C4-2B (cell line): Measurements from ENCODE around the gene CACNA1B.

Source experiments
- H3K27ac ChIP-seq: fragments of 450-650 bp; 2 replicates; pipeline ENCODE4 v1.5.1; 2017
- CTCF ChIP-seq: fragments of 450-650 bp; conservative IDR thresholded peaks from 2 replicates; pipeline ENCODE4 v1.5.1; 2017; ENCODE audit warnings: mild to moderate bottlenecking
- ZFX ChIP-seq: fragments of 450-650 bp; IDR thresholded peaks from 2 replicates; pipeline ENCODE4 v1.6.1; 2017

CACNA1B gene

DNA sequence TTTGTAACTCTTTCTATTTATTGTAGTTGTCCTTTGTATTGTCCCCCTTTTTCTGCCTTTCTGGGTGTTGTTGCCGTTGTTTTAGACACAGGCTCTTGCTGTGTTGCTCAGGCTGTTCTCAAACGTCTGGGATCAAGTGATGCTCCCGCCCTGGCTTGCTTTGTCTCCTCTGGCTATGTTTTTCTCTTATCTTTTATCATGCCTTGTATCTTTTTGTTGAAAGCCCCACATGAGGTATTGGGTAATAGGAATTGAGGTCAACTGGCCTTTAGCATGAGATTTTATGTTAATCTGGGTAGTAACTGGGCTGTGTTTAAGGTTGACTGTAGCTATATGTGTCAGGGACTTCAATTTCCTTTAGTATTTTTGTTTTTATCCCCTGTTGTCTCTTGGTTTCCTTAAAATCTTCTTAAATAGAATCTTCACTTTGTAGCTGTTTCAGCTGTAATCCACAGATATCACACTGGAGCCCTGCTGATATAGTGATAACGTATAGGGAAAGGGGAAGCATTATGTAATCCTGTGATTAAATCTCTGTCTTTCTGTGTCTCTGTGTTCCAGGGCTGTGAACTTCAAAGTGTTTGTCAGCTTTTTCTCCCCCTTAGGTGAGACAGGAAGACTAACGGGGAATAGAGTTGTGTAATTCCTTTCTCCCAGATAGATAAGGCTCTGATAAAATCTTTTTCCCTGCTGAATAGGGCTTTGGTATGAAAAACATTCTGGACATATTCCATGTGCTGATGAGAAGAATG lies 25.9 kb upstream of the CACNA1B start:
- no peak overlapping the region for H3K27ac ChIP-seq
- TF ChIP-seq CTCF (no peak), ZFX (no peak)

- TF ChIP-seq ZFX (no peak), CTCF (no peak)
- H3K27ac ChIP-seq, result no peak overlapping the region
Observed at GRCh38 chr9:137853392-137853995, 24.1 kb upstream of the CACNA1B start.

DNA sequence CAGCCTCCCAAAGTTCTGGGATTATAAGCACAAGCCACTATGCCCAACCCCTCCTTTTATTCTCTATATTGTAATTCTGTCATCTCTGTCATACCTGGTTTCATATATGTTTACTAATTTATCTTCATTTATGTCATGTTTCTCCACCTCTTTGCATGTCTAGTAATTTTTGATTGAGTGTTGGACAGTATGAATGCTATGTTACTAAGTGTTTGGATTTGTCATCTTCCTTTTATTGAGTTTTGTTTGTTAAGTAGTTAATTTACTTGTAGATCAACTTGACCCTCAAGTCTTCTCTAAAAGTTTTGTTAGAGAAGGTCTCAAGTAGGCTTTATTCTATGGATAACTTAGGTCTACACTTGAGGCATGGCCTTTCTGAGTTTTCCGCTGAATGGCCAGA lies 17.2 kb upstream of the CACNA1B start:
- TF ChIP-seq ZFX (no peak), CTCF (no peak)
- H3K27ac ChIP-seq, result no peak overlapping the region

DNA sequence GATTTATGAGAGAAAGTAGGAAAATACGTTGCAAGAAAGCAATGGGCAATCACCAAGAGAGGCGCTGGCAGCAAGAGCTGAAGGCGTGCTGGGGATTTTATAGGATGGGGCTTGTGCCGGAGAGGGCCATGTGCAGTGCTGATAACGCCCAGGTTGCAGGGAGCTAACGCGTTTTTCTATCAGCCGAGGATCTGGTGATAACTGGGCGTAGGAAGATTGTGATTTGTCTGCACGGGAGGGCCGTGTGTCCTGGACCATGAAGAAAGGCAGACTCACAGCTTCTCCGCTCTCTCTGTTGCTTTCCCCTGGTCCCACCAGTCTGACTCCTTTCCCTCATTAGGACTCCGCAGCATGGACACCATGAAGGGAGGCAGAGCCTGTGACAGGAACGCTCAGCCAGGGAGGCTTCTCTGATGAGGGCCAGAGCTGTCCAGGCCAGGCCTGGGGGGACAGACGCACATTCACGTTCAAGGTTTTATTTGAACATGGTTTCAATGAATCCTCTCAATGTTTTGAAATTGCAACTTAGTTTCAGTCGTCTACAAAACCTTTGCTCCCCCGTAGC lies 11.9 kb upstream of the CACNA1B start:
- no peak overlapping the region for H3K27ac ChIP-seq
- TF ChIP-seq CTCF (no peak), ZFX (no peak)

DNA sequence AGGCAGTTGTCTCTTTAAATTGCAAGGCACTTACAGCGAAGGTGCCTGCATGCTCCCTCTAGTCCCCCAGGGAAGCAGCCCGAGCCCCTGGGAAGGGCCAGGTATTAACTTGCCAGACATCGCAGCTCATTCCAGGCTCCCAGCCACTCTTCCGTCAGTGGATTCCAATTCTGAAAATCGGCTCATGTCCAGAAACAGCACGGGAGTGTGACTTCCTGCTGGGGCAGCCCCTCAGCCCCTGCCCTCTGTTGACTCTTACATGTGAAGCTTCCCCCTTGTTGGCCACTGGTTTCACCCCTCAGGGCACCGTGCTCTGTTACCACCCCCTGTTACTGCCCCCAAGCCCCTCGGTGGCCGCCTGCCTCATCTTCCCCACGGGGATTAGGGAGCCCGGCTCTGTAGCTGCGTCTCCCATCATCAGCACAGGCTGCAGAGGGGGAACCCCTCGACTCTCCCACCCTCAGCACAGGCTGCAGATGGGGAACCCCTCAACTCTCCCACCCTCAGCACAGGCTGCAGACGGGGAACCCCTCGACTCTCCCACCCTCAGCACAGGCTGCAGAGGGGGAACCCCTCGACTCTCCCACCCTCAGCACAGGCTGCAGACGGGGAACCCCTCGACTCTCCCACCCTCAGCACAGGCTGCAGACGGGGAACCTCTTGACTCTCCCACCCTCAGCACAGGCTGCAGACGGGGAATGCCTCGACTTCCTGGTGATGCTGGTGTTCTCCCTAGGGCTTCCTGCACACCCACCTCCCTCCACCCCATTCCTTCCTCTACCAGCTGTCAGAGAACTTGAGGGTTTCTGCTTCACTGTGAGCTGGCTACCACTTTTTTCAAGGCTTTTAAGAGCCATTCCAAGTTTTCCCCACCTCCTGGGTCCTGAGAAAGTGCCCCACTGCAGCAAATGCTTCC lies 11.1 kb upstream of the CACNA1B start:
- no peak overlapping the region for H3K27ac ChIP-seq
- TF ChIP-seq CTCF, result no peak
- TF ChIP-seq ZFX, result no peak

DNA sequence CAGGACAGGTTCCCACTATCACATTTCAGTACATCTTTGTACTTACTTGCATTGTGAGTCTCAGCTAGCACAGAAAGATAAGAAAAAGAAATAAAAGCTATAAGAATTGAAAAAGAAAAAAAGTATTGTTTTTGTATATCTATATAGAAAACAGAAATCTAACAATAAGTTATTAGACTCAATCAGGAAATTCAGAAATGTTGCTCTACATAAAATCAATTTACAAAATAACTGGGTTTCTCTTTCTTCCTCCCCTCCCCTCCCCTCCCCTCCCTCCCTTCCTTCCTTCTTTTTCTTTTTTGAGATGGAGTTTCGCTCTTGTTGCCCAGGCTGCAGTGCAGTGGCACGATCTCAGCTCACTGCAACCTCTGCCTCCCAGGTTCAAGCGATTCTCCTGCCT lies 7.2 kb upstream of the CACNA1B start:
- TF ChIP-seq ZFX, result no peak
- TF ChIP-seq CTCF, result no peak
- H3K27ac ChIP-seq, result no peak overlapping the region
